Sigmoid colon (tissue), 7 donors: ENCODE measurements around the gene MBNL1. TPM values are rescaled to one million over a fixed set of nuclear protein-coding genes. Genes with fewer than 3 reads are reported as not detected.

Experiments used
- DNase-seq: peaks from one replicate; pipeline ENCODE4 v3.0.0-alpha.2; 2019
- H3K27ac ChIP-seq, 4 donors: fragments of 200-600 bp; sonication (generic); one replicate each; pipeline ENCODE4 v1.5.1; 2016 to 2019; ENCODE audit warnings: mild to moderate bottlenecking in 1 of 4
- H3K27me3 ChIP-seq, 3 donors: fragments of 200-600 bp; sonication (generic); one replicate each; pipeline ENCODE4 v1.5.1; 2019; ENCODE audit warnings: mild to moderate bottlenecking in 1 of 3
- H3K36me3 ChIP-seq, 4 donors: fragments of 200-600 bp; sonication (generic); one replicate each; pipeline ENCODE4 v1.5.1; 2016 to 2019
- H3K4me1 ChIP-seq, 4 donors: fragments of 200-600 bp; sonication (generic); one replicate each; pipeline ENCODE4 v1.5.1; 2017 to 2019
- H3K4me3 ChIP-seq, 4 donors: fragments of 200-600 bp; sonication (generic); one replicate each; pipeline ENCODE4 v1.5.1; 2017 to 2019; ENCODE audit warnings: mild to moderate bottlenecking in 2 of 4, moderate library complexity in 1 of 4
- H3K9me3 ChIP-seq, 4 donors: fragments of 200-600 bp in 3 of 4; sonication (generic) in 3 of 4; one replicate each; pipeline versions ENCODE4 v1.5.1 to v1.6.1; 2013 to 2019
- EP300 ChIP-seq, 4 donors: sonication (generic); formaldehyde crosslinking; IDR thresholded peaks; one replicate each; pipeline ENCODE4 v1.6.1; 2017; ENCODE audit warnings: antibody characterized with exemption in 4 of 4
- POLR2A ChIP-seq, 2 donors: fragments of 450-650 bp; IDR thresholded peaks; one replicate each; pipeline ENCODE4 v1.6.1; 2016; ENCODE audit warnings: antibody characterized with exemption in 2 of 2, mild to moderate bottlenecking in 2 of 2, moderate library complexity in 2 of 2
- POLR2AphosphoS5 ChIP-seq, 4 donors: sonication (generic); formaldehyde crosslinking; IDR thresholded peaks; one replicate each; pipeline ENCODE4 v1.6.1; 2017; ENCODE audit warnings: antibody characterized with exemption in 4 of 4
- WGBS, 2 donors: extraction: QIAGEN DNeasy Blood & Tissue Kit; methylation state at CpG; one replicate each; pipeline ENCODE4 v1.1.7; 2013; 5-methylcytosine and 5-hydroxymethylcytosine counted together
- intact Hi-C: fragments of 100-400 bp; cut with DNase I; formaldehyde crosslinking; loops from one replicate; pipeline ENCODE4 v1.15.1; 2023
- polyA plus RNA-seq, 3 donors: library from polyadenylated mRNA; stranded (reverse); fragments of 200-250 nt; gene quantifications; one replicate each; pipeline ENCODE4 v1.2.3, GENCODE V29; 2013
- total RNA-seq, 4 donors: library from RNA; depleted of rRNA; stranded (reverse); fragments of >200 nt; gene quantifications; one replicate each; pipeline ENCODE4 v1.1.0, GENCODE V29; 2016
- TF ChIP-seq, protein P1 (sequence below), 4 experiments: fragments of 450-650 bp in 3 of 4; fragments of 200-600 bp in 1 of 4; IDR thresholded peaks; one replicate each; pipeline ENCODE4 v1.5.1; 2016 to 2019; ENCODE audit warnings: antibody characterized with exemption in 4 of 4, mild to moderate bottlenecking in 3 of 4, moderate library complexity in 2 of 4
- donor health status: healthy with polysubstance abuse.
- donor health status: Bipolar disorder and iron deficiency.
- donor health status: healthy.

Gene MBNL1
- total and polyA plus RNA-seq, 7 donors, result 60.5 to 898 (median 602) TPM

DNA sequence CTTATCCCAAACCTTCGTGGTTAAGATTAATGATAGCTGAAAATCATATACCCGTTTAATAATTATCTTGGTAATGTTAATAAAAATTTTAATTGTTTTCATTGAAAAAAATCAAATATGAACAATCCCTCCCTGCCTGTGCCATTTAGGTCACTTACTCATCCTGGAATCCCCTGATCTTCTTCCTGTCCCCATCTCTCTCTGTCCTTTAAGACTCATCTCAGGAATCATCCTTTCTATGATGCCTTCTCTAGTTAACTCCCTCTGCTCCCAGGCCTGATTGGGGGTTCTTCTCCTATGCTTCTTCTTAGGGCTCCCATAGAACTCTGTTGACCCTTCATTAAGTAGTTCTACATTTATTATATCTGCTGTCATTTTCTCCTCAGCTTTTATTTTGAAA lies 91.6 kb downstream of the MBNL1 start:
- Histone ChIP-seq H3K4me1 (peaks cover 0 to 100% (median 79%) of the 10 kb centered on the region in 4 donors), H3K27ac (peak overlapping the region in 2 of 4 donors; percentile 45 to 53)
- intact Hi-C loops, result no loop called here

DNA sequence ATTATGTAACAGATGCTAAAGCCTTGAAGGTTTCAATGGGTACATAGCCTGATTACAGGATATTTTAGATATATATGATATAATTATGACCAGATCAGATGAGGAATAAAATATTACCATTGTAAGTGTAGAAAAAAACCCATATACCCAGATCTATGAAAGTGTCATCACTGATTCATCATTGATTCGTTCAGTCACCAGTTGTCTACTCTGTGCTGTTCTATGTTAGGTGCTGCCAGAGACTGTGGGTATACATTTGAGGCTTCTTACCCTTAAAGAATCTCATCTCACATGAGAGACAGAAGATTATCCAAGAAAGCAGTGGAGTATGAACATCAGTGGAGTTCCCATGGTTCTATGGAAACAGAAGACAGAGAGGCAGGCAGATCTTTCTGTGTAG lies 92.2 kb downstream of the MBNL1 start:
- no peaks in the 10 kb centered on the region for H3K27me3 ChIP-seq
- no peaks in the 10 kb centered on the region for H3K36me3 ChIP-seq
- intact Hi-C loops, result no loop called here
- peaks cover 0 to 100% (median 81%) of the 10 kb centered on the region in 4 donors for H3K4me1 ChIP-seq
- peak overlapping the region in 3 of 4 donors; percentile 19 to 45 (median 38) for H3K27ac ChIP-seq
- no peak overlapping the region for H3K4me3 ChIP-seq
- DNase-seq, result no peak
- TF ChIP-seq POLR2AphosphoS5 (IDR thresholded peaks at IDR 0.05) (no peak), POLR2A (IDR thresholded peaks at IDR 0.05) (no peak), EP300 (IDR thresholded peaks at IDR 0.05) (no peak)
- TF ChIP-seq, protein P1, sequence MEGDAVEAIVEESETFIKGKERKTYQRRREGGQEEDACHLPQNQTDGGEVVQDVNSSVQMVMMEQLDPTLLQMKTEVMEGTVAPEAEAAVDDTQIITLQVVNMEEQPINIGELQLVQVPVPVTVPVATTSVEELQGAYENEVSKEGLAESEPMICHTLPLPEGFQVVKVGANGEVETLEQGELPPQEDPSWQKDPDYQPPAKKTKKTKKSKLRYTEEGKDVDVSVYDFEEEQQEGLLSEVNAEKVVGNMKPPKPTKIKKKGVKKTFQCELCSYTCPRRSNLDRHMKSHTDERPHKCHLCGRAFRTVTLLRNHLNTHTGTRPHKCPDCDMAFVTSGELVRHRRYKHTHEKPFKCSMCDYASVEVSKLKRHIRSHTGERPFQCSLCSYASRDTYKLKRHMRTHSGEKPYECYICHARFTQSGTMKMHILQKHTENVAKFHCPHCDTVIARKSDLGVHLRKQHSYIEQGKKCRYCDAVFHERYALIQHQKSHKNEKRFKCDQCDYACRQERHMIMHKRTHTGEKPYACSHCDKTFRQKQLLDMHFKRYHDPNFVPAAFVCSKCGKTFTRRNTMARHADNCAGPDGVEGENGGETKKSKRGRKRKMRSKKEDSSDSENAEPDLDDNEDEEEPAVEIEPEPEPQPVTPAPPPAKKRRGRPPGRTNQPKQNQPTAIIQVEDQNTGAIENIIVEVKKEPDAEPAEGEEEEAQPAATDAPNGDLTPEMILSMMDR (IDR thresholded peaks at IDR 0.05), result no peak
- no peaks in the 10 kb centered on the region for H3K9me3 ChIP-seq
- 93 to 94% methylated on average over 1 of the region's 1 CpG for WGBS, 2 donors

More for the DNA sequence above, 91.6 kb downstream of the MBNL1 start:
- no peaks in the 10 kb centered on the region for H3K27me3 ChIP-seq
- no peak for TF ChIP-seq EP300 (IDR thresholded peaks at IDR 0.05)
- TF ChIP-seq, protein P1 (IDR thresholded peaks at IDR 0.05), result no peak
- no peak for TF ChIP-seq POLR2A (IDR thresholded peaks at IDR 0.05)
- TF ChIP-seq POLR2AphosphoS5 (IDR thresholded peaks at IDR 0.05), result no peak
- 52 to 70% methylated on average over 2 of the region's 2 CpGs for WGBS, 2 donors
- H3K36me3 ChIP-seq, result no peaks in the 10 kb centered on the region
- H3K9me3 ChIP-seq, result no peaks in the 10 kb centered on the region
- H3K4me3 ChIP-seq, result no peak overlapping the region
- DNase-seq, result no peak

- H3K36me3 ChIP-seq, result no peaks in the 10 kb centered on the region
- 95 to 97% methylated on average over 5 of the region's 5 CpGs for WGBS, 2 donors
- no peak overlapping the region for H3K4me3 ChIP-seq
- peaks cover 0 to 96% (median 84%) of the 10 kb centered on the region in 4 donors for H3K4me1 ChIP-seq
- DNase-seq, result no peak
- peak overlapping the region in 2 of 4 donors; percentile 38 to 45 for H3K27ac ChIP-seq
- no peak for TF ChIP-seq EP300 (IDR thresholded peaks at IDR 0.05)
- H3K9me3 ChIP-seq, result no peaks in the 10 kb centered on the region
- H3K27me3 ChIP-seq, result no peaks in the 10 kb centered on the region
- intact Hi-C loops, result no loop called here
Observed at GRCh38 chr3:152362086-152362485, 93.4 kb downstream of the MBNL1 start.

DNA sequence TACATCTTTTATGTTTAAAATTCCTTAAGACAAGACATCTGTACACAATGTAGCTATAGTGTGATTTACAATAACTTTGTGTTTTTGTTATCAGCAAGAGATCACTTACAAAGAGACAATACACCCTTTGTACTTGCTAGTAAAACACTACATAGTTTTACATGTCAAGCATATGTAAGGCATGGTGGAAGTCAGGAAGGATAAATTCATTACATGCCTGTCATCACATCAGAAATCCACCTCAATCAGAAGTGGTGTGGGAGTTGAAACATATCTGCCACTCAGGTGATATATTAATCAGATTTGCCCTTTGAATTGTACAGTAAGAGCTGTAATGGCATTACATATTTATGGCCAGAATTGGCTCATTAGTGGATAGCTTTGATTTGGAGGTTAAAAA lies 95.5 kb downstream of the MBNL1 start:
- TF ChIP-seq POLR2AphosphoS5 (IDR thresholded peaks at IDR 0.05) (no peak), EP300 (IDR thresholded peaks at IDR 0.05) (no peak), POLR2A (IDR thresholded peaks at IDR 0.05) (no peak)
- TF ChIP-seq, protein P1 (IDR thresholded peaks at IDR 0.05), result no peak
- intact Hi-C loops, result no loop called here
- H3K4me3 ChIP-seq, result no peak overlapping the region
- peaks cover 0 to 87% (median 75%) of the 10 kb centered on the region in 4 donors for H3K4me1 ChIP-seq
- H3K9me3 ChIP-seq, result no peaks in the 10 kb centered on the region
- H3K27ac ChIP-seq, result peak overlapping the region in 3 of 4 donors; percentile 53 to 57 (median 55)
- no peak for DNase-seq
- no peaks in the 10 kb centered on the region for H3K36me3 ChIP-seq
- H3K27me3 ChIP-seq, result no peaks in the 10 kb centered on the region

DNA sequence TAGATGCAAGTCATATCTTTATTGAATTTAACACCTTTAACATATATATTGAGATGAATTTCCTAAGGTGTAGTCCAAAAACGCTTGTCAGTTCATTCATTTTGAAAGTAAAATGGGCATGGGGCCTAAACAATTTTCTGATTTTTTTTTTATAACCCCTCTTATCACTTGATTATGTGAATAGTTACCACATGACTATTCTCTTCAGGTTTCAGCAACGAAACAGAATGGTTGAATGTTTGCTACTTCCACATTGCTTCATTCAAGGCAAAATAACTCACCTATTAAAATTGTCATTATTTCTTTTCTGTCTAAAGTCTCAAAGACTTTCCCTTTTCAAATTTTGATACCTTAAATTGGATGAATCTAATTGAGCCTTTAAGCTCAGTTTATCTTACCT lies 96.4 kb downstream of the MBNL1 start:
- H3K4me1 ChIP-seq, result peaks cover 0 to 87% (median 70%) of the 10 kb centered on the region in 4 donors
- no peaks in the 10 kb centered on the region for H3K36me3 ChIP-seq
- peak overlapping the region; percentile 36 to 57 (median 54) for H3K27ac ChIP-seq
- WGBS, 2 donors, result 13 to 60% methylated on average over 2 of the region's 2 CpGs
- H3K9me3 ChIP-seq, result no peaks in the 10 kb centered on the region
- no peaks in the 10 kb centered on the region for H3K27me3 ChIP-seq
- TF ChIP-seq EP300 (IDR thresholded peaks at IDR 0.05), result no peak
- TF ChIP-seq, protein P1 (IDR thresholded peaks at IDR 0.05), result no peak
- TF ChIP-seq POLR2A (IDR thresholded peaks at IDR 0.05), result no peak
- no peak for TF ChIP-seq POLR2AphosphoS5 (IDR thresholded peaks at IDR 0.05)
- intact Hi-C loops, result no loop called here
- DNase-seq, result no peak
- no peak overlapping the region for H3K4me3 ChIP-seq
